Stimulated activated CD4-positive, alpha-beta T cell treated with anti-CD3 and anti-CD28 coated beads, Interleukin-4, amount 100 ng/mL, for 1 hour (primary cell): ENCODE results near the gene ADAMTS10.
A peak's percentile ranks its signal among the peaks of the same experiment; 100 is the strongest.
"Not testable (repeated sequence)": the region's sequence is repeated elsewhere in the genome, so short reads cannot be mapped to it uniquely, and the experiment has no call there.

ENCODE experiments used
- DNase-seq: peaks from one replicate; pipeline ENCODE4 v3.0.0-alpha.2; 2020

The ADAMTS10 gene

DNA sequence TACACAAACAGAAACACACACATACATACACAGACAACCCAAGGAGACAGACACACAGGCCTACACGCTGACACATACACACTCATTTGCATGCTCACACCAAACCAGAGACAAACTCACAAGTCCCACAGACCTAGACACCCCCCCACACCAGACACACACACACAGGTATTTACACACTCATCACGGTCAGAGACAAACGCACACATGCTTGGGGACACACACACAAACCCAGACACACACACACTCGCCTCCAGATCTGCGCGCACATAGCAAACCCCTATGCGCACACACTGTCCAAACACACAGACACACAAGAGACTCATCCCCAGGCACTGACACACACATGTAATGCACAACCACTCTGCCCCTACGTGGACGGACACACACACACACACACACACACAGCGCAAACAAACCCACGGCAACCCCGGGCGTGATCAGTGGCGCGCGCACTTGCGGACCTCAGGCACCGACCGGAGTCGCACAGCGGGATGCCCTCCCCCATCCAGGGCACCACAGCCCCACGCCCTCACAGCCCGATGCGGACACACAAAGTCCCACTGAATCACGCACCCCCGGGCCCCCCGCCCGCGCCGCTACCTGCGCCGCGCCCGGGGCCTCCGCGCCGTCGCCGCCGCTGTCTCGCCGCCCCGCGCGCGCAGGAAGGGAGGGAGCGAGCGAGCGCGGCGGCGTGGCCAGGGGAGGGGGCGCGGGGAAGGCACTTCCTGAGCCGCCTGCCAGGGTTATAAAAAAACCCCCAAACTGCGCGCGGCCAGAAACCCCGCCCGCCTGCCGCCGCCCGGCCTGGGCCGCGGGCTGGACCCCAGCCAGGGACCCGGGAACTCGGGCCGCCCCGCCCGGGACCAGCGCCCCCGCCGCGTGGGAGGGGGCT, at the start of gene ADAMTS10:
Gene ADAMTS10 (minus strand): TSS at position 675 of the 895 bp plus-strand sequence. CDS start 5,005 bp downstream, outside the sequence.
- DNase-seq, result peak; percentile 44

DNA sequence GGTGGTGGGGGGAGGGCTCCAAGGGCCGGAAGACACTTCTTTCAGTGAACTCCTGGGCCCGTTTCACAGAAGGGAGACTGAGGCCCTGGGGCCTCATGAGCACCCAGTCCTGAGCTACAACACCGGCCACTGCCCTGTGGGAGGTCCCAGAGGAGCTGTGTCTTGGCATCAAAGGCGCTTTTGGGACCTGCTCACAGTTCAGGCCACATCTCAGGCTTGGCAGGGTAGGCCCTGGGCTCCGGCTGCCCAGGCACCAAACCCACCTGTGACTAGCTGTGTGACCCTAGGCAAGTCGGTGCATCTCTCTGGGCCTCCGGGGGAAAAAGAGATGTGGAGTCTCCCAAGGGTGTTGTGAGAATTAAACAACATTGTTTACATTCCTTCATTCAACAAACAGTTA, 49.4 kb upstream of the ADAMTS10 start:
- no peak for DNase-seq

GRCh38 chr19:8657869-8658268, 47.4 kb upstream of the ADAMTS10 start:
- DNase-seq, result no peak

GRCh38 chr19:8655340-8655709, 44.8 kb upstream of the ADAMTS10 start:
- DNase-seq, result peak; percentile 29

DNA sequence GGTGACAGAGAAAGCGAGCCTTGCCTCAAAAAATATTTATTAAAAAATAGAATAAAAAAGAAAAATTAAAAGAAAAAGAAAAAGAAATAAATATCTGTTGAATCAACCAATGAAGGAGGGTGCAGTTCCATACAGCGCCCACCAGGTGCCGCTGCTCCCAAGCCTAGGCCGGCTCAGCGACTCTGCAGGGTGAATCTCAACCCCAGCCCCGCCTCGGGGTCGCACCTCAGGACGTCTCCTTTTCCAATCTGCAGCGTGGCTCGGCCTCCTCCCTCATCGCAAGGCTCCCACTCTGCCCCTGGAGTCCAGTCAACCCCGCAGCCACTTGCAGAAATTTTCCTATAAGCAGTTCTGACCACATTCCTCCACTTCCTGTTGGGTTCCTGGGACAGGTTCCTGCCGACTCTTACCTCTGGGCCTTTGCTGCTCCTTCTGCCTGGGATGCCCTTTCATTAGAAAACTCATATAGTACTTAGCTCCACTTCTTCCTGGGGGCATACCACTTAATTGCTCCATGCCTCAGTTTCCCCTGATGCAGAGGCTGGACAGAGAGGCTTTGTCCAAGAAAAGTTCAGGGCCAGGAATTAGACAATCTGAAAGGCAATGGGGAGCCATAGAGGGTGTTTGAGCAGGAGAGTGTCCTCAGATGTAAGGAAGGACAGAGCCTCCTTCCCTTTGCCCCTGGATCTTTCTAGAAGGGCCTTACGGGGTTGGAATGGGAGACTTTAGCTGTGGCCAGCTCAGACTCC, 44.2 kb upstream of the ADAMTS10 start:
- DNase-seq, result peak; percentile 72

DNA sequence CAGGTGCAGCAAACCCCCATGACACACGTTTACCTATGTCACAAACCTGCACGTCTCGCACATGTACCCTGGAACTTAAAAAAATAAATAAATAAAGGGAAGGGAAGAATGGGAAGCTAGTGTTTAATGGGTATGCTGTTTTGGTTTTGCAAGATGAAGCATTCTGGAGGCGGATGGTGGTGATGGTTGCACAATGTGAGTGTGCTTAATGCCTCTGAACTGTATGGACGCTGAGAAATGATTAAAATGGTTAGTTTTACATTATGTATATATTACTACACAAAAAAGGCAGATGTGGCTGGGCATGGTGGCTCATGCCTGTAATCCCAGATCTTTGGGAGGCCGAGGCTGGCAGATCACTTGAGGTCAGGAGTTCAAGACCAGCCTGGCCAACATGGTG, 37.7 kb upstream of the ADAMTS10 start:
- DNase-seq, result no peak

- no peak for DNase-seq
These were observed 33.5 kb upstream of the ADAMTS10 start for GRCh38 chr19:8643860-8644653.

DNA sequence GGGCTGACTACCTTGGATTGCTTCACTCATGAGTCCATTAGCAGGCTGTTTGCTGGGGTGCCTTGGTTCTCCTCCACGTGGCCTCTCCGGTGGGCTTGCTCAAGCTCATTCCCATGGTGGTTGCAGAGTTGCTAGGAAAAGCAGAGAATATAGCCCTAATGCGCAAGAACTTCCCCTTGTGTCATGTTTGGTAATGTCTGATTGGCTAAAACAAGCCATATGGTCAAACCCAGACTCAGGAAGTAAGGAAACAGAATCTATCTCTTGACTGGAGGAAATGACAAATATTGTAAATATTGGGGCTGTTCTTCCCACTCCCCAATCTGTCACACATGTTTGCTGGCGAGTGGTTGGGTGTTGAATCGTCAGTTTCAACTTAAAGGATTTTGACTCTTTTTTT, 32.0 kb upstream of the ADAMTS10 start:
- DNase-seq, result no peak

DNA sequence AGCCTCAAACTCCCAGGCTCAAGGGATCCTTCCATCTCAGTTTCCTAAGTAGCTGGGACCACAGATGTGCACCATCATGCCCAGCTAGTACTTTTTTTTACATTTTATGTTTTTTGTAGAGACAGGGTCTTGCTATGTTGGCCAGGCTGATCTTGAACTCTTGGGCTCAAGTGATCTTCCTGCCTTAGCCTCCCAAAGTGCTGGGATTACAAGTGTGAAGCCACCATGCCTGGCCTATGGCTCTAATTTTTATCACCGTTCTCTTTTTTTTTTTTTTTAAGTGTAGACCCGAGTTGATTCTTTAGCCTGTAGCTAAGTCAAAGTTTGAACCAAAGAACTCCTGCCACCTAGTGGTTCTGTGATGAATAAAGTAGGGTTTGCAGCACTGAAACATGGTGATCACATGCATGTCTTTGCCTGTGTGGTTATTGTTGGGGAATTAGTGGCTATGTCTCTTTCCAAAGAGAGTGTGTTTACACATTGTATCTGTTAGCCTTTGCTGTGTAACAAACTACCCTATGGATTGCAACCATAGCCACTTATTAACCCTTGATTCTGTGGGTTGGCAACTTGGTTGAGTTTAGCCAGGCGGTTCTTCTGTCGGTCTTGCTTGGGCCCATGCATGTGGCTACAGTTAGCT, 31.5 kb upstream of the ADAMTS10 start:
- DNase-seq, result no peak

GRCh38 chr19:8641221-8641907, 30.8 kb upstream of the ADAMTS10 start:
- DNase-seq, result no peak

GRCh38 chr19:8640402-8641004, 30.0 kb upstream of the ADAMTS10 start:
- no peak for DNase-seq

DNA sequence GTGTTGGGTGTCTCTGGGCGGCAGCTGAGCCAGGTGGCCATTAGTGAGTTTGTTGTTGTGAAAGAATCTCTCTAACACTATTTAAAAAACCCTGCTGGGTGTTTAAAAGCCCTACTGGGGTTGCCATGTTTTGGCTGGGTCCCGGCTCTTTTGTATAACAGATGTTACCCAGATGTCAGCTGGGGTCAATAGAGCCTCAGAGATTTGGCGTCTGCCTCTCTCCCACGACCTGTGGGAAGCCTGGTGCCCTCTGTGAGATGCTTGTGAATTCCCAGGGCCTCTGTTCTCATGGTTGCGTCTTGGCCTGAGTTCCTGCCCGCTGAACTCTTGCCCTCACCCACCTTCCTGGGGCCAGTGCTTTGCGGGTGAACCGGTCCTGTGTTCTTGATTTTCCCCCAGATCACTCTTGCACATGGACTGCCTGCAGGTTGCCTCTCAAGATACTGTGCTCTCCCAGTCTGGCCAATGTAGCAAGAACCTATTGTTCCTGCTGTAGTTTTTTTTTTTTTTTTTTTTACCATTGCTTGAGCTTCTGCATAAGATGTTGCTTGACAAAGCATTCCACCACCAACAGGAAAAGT, 29.4 kb upstream of the ADAMTS10 start:
- DNase-seq, result no peak

DNA sequence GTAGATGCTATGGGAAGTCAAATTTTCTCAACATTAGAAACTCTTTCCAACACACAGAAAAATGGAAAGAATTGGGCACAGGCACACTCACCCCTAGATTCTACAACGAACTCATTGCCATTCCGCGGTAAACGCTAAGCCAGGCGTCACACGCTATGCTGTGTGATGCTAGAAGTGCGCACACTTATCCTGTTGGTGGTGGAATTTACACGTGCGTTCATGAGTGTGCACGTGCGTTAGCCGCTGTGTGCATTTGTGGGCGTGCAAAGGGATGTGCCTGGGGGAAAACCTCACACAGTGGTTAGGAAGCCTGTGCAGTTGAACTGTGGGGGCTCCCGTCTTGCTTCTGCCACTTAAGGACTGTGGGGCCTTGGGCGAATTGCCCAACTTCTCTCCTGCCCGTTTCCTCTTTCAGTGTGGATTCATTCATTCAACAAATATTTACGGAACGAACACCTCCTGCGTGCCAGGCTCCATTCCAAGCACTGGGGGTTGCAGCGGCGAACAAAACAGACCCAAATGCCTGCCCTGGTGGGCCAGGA, 27.6 kb upstream of the ADAMTS10 start:
- no peak for DNase-seq

DNA sequence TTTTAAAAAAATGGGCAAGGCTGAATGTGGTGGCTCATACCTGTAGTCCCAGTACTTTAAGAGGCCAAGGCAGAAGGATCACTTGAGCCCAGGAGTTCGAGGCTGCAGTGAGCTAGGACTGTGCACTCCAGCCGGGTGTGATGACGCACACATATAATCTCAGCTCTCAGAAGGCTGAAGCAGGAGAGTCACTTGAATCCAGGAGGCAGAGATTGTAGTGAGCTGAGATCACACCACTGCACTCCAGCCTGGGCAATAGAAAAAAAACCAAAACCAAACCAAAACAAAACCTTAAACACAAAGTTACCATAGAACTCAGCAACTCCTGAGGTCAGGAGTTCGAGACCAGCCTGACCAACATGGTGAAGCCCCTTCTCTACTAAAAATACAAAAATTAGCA, 26.6 kb upstream of the ADAMTS10 start:
- not testable (repeated sequence) for DNase-seq

DNA sequence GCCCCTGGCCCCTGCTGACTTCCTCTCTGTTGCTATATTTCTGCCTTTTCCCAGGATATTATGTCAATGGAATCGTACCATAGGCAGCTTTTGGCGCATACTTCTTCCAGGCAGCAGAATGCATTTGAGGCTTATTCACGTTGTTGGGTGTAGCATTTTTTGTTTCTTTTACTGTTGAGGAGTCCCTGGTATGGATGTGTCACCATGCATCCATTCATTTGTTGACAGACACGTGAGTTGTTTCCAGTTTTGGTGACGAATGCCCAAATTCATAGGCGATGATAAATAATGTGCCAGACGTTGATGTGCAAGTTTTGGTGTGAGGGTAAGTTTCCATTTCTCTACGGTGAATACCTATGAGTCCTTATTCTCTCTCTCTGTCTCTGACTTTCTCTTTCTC, 24.9 kb upstream of the ADAMTS10 start:
- no peak for DNase-seq

- DNase-seq, result no peak
These were observed 20.9 kb upstream of the ADAMTS10 start for GRCh38 chr19:8631425-8631819.

GRCh38 chr19:8630796-8631424, 20.4 kb upstream of the ADAMTS10 start:
- no peak for DNase-seq

DNA sequence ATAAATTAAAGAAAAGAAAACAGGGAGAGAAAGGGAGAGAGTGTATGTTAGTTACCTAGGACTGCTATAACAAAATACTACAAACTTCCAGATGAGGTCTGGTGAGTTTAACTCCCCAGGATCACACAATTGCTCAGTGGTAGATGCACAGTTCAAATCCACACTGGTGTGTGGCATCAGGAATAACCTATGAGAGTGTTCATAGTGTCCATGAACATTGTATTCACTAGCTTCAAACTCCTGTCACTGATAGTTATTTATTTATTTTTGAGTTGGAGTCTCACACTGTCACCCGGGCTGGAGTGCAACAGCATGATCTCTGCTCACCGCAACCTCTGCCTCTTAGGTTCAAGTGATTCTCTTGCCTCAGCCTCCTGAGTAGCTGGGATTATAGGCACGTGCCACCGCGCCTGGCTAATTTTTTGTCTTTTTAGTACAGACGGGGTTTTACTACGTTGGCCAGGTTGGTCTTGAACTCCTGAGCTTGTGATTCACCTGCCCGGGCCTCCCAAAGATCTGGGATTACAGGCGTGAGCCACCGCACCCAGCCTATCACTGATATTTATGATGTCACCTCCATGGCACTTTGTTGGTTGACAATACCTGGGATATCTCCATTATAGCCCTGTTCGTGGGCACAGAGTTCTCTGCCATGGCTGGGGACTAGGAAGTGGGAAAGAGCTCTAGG, 19.6 kb upstream of the ADAMTS10 start, which contains the start of gene NFILZ:
Gene NFILZ (plus strand): TSS at position 638 of the 688 bp plus-strand sequence. CDS start 46,133 bp downstream, outside the sequence.
- DNase-seq, result no peak

- DNase-seq, result no peak
These were observed 18.7 kb upstream of the ADAMTS10 start for GRCh38 chr19:8629184-8629583.

GRCh38 chr19:8626842-8627241, 16.3 kb upstream of the ADAMTS10 start:
- no peak for DNase-seq
